SK-N-SH (cell line): ENCODE measurements around the gene TBL1X. TPM values are rescaled to one million over a fixed set of nuclear protein-coding genes. Genes with fewer than 3 reads are reported as not detected.
A peak's percentile ranks its signal among the peaks of the same experiment; 100 is the strongest.

ENCODE experiments used
- CTCF ChIA-PET: fragments of 300-600, 350-600 bp; formaldehyde crosslinking; extraction: SDS; loops from one replicate; lab custom pipeline; 2021; lab: Yijun Ruan, JAX
- POLR2A ChIA-PET: fragments of 350-600 bp; sonication (Branson Sonifier 250); formaldehyde crosslinking; extraction: SDS; loops from one replicate; lab custom pipeline; 2020; ENCODE audit warnings: antibody characterized with exemption, inconsistent platforms; lab: Yijun Ruan, JAX
- DNase-seq: peaks from one replicate; pipeline ENCODE4 v3.0.0; 2012
- H2AFZ ChIP-seq: fragments of 200-600 bp; sonication (generic); 2 replicates; pipeline ENCODE4 v1.8.1; 2016; ENCODE audit warnings: antibody characterized with exemption, mild to moderate bottlenecking, low read depth
- H3F3A ChIP-seq: fragments of 200-600 bp; sonication (generic); replicated peaks from 2 replicates; pipeline ENCODE3; 2016; ENCODE audit warnings: antibody characterized with exemption, mild to moderate bottlenecking; ENCODE audit not compliant: insufficient read depth
- H3K27ac ChIP-seq, 2 experiments: fragments of 200-500 bp in 1 of 2; fragments of 200-600 bp in 1 of 2; sonication (Bioruptor generic) in 1 of 2; sonication (generic), shearing (Covaris generic) in 1 of 2; 2 replicates each; pipeline versions ENCODE4 v1.5.1 to v1.6.1; 2014 to 2016; ENCODE audit warnings: low read depth in 2 of 2, inconsistent platforms in 1 of 2, low read length in 1 of 2, mild to moderate bottlenecking in 1 of 2, mixed read lengths in 1 of 2
- H3K27me3 ChIP-seq: fragments of 200-600 bp; sonication (generic), shearing (Covaris generic); 2 replicates; pipeline ENCODE4 v1.6.1; 2016; ENCODE audit warnings: mixed run types; ENCODE audit not compliant: insufficient read depth
- H3K36me3 ChIP-seq, 2 experiments: fragments of 200-500 bp in 1 of 2; fragments of 200-600 bp in 1 of 2; sonication (Bioruptor generic) in 1 of 2; sonication (generic) in 1 of 2; replicated peaks in 1 of 2; 2 replicates each; pipeline versions ENCODE3 to v1.5.1; 2014 to 2016; ENCODE audit warnings: low read length in 1 of 2, mild to moderate bottlenecking in 1 of 2; ENCODE audit not compliant: insufficient read depth in 2 of 2, control insufficient read depth in 1 of 2
- H3K4me1 ChIP-seq, 2 experiments: fragments of 200-500 bp in 1 of 2; fragments of 200-600 bp in 1 of 2; sonication (Bioruptor generic) in 1 of 2; sonication (generic), shearing (Covaris generic) in 1 of 2; 2 replicates each; pipeline versions ENCODE4 v1.5.1 to v1.6.1; 2014 to 2016; ENCODE audit warnings: low read depth in 1 of 2, low read length in 1 of 2, mixed run types in 1 of 2; ENCODE audit not compliant: insufficient read depth in 2 of 2, control insufficient read depth in 1 of 2
- H3K4me2 ChIP-seq: fragments of 200-600 bp; sonication (generic), shearing (Covaris generic); 2 replicates; pipeline ENCODE4 v1.6.1; 2017; ENCODE audit warnings: mixed run types
- H3K4me3 ChIP-seq, 2 experiments: fragments of 200-500 bp in 1 of 2; fragments of 200-600 bp in 1 of 2; sonication (Bioruptor generic) in 1 of 2; sonication (generic), shearing (Covaris generic) in 1 of 2; 2 replicates each; pipeline versions ENCODE4 v1.5.1 to v1.8.1; 2014 to 2016; ENCODE audit warnings: low read depth in 2 of 2, inconsistent platforms in 1 of 2, low read length in 1 of 2, mild to moderate bottlenecking in 1 of 2, mixed read lengths in 1 of 2, moderate library complexity in 1 of 2
- H3K79me2 ChIP-seq: fragments of 200-600 bp; sonication (generic); 2 replicates; pipeline ENCODE4 v1.8.1; 2017; ENCODE audit warnings: mild to moderate bottlenecking; ENCODE audit not compliant: insufficient read depth
- H3K9ac ChIP-seq: fragments of 200-600 bp; sonication (generic); 2 replicates; pipeline ENCODE4 v1.6.1; 2017; ENCODE audit warnings: mixed run types
- H3K9me2 ChIP-seq: fragments of 200-600 bp; sonication (generic); 2 replicates; pipeline ENCODE4 v1.6.1; 2017; ENCODE audit warnings: mixed run types
- H3K9me3 ChIP-seq: fragments of 200-600 bp; sonication (generic); 2 replicates; pipeline ENCODE4 v1.6.1; 2017; ENCODE audit warnings: mixed run types, mild to moderate bottlenecking, moderate library complexity
- H4K20me1 ChIP-seq: fragments of 200-600 bp; sonication (generic); 2 replicates; pipeline ENCODE4 v1.6.1; 2017; ENCODE audit warnings: mild to moderate bottlenecking, mixed run types; ENCODE audit not compliant: insufficient read depth
- EZH2phosphoT487 ChIP-seq: fragments of 200-600 bp; sonication (generic); IDR thresholded peaks from 2 replicates; pipeline ENCODE4 v1.6.1; 2017; ENCODE audit warnings: low read depth, mixed run types, mild to moderate bottlenecking, antibody characterized with exemption, moderate library complexity, borderline replicate concordance
- FOXJ3 ChIP-seq: sonication (generic); formaldehyde crosslinking; IDR thresholded peaks from 2 replicates; pipeline ENCODE4 v1.5.1; 2020; ENCODE audit warnings: mild to moderate bottlenecking, missing genetic modification reagents
- GATA2 ChIP-seq: sonication (generic); formaldehyde crosslinking; IDR thresholded peaks from 2 replicates; pipeline ENCODE4 v1.5.0; 2020; ENCODE audit warnings: mild to moderate bottlenecking, missing genetic modification reagents
- JUND ChIP-seq: IDR thresholded peaks from 2 replicates; pipeline ENCODE4 v1.4.0; 2012
- MXI1 ChIP-seq: IDR thresholded peaks from 2 replicates; pipeline ENCODE4 v1.6.1; 2012; ENCODE audit warnings: mild to moderate bottlenecking, low read depth, low read length, improper control_type of control experiment
- NFIC ChIP-seq: IDR thresholded peaks from 2 replicates; pipeline ENCODE4 v1.4.0; 2012; ENCODE audit warnings: borderline replicate concordance
- PBX3 ChIP-seq: IDR thresholded peaks from 2 replicates; pipeline ENCODE4; 2012
- RXRA ChIP-seq: IDR thresholded peaks from 2 replicates; pipeline ENCODE4 v1.4.0; 2012; ENCODE audit warnings: low read depth, mild to moderate bottlenecking, borderline replicate concordance
- SMC3 ChIP-seq: IDR thresholded peaks from 2 replicates; pipeline ENCODE4 v1.6.1; 2012; ENCODE audit warnings: low read depth, low read length, improper control_type of control experiment
- TAF1 ChIP-seq: IDR thresholded peaks from 2 replicates; pipeline ENCODE4 v1.6.1; 2012; ENCODE audit warnings: low read depth, mild to moderate bottlenecking, low read length, moderate library complexity, borderline replicate concordance
- TEAD4 ChIP-seq: IDR thresholded peaks from 2 replicates; pipeline ENCODE4 v1.4.0; 2012; ENCODE audit warnings: mild to moderate bottlenecking, borderline replicate concordance; ENCODE audit not compliant: insufficient read depth
- YY1 ChIP-seq: IDR thresholded peaks from 2 replicates; pipeline ENCODE4 v1.4.0; 2012; ENCODE audit warnings: low read depth, mild to moderate bottlenecking
- WGBS: methylation state at CpG from one replicate; pipeline ENCODE4 v1.1.6; 2017; ENCODE audit warnings: low lambda C conversion rate; 5-methylcytosine and 5-hydroxymethylcytosine counted together
- polyA plus RNA-seq, 3 experiments: library from polyadenylated mRNA; depleted of rRNA; stranded (reverse); fragments of >200 nt; gene quantifications; 2 replicates each; pipeline ENCODE4 v1.2.3, GENCODE V29; 2012

The TBL1X gene
- polyA plus RNA-seq, 1 of the 3 experiments (the other 2 are of a cell fraction) = 10.6 TPM

- H3K4me1 ChIP-seq = peaks cover 0 to 18% of the 10 kb centered on the region in 2 experiments; a peak in 2 of 4 replicates
- WGBS = 49% methylated on average over 6 of the region's 6 CpGs
Observed at GRCh38 chrX:9664224-9664623, 199.4 kb downstream of the TBL1X start.

GRCh38 chrX:9665113-9665512, 200.3 kb downstream of the TBL1X start:
- CTCF ChIA-PET = no interaction called here
- H3K36me3 ChIP-seq = no peaks in the 10 kb centered on the region
- DNase-seq = no peak
- H3K9me3 ChIP-seq = no peaks in the 10 kb centered on the region
- no peak overlapping the region for H2AFZ ChIP-seq
- POLR2A ChIA-PET = no interaction called here
- H3K79me2 ChIP-seq = no peaks in the 10 kb centered on the region
- H3K9ac ChIP-seq = no peak overlapping the region
- TF ChIP-seq YY1 = peak; percentile 40; the same call in 1 of the 2 replicates
- 0 out of 2 replicates have a peak, but pooled peaks have one; percentile 14 for TF ChIP-seq PBX3
- TF ChIP-seq GATA2 (CRISPR knock-in tag) = no peak
- H3K27ac ChIP-seq = peak overlapping the region in 1 of 2 experiments; percentile 45; a peak in 3 of 4 replicates
- peaks cover 0 to 18% of the 10 kb centered on the region in 2 experiments; a peak in 3 of 4 replicates for H3K4me1 ChIP-seq
- H3K9me2 ChIP-seq = no peaks in the 10 kb centered on the region
- no peak overlapping the region for H3K4me2 ChIP-seq
- 46% methylated on average over 4 of the region's 4 CpGs for WGBS
- H3K4me3 ChIP-seq = no peak overlapping the region
- H4K20me1 ChIP-seq = no peaks in the 10 kb centered on the region
- H3F3A ChIP-seq = peaks cover 7% of the 10 kb centered on the region
- H3K27me3 ChIP-seq = 0 out of 2 replicates have a peak, but pooled peaks cover 5% of the 10 kb centered on the region

More at GRCh38 chrX:9664224-9664623, 199.4 kb downstream of the TBL1X start:
- Histone ChIP-seq H3K9ac (no peak overlapping the region), H3K4me3 (no peak overlapping the region), H3K9me2 (no peaks in the 10 kb centered on the region), H3K27ac (peak overlapping the region in 1 of 2 experiments; percentile 45; a peak in 1 of 4 replicates), H3K79me2 (no peaks in the 10 kb centered on the region), H2AFZ (no peak overlapping the region), H3K4me2 (no peak overlapping the region), H3K9me3 (no peaks in the 10 kb centered on the region), H3K36me3 (no peaks in the 10 kb centered on the region), H3F3A (peaks cover 7% of the 10 kb centered on the region), H3K27me3 (no peaks in the 10 kb centered on the region), H4K20me1 (no peaks in the 10 kb centered on the region)
- no peak for DNase-seq
- TF ChIP-seq TAF1 = no peak
- TF ChIP-seq NFIC = no peak
- TF ChIP-seq MXI1 = no peak
- no peak for TF ChIP-seq YY1
- no peak for TF ChIP-seq EZH2phosphoT487
- no peak for TF ChIP-seq TEAD4
- TF ChIP-seq FOXJ3 (CRISPR knock-in tag) = no peak
- TF ChIP-seq JUND = no peak
- TF ChIP-seq RXRA = no peak
- TF ChIP-seq SMC3 = no peak
- CTCF ChIA-PET = no interaction called here
- POLR2A ChIA-PET = no interaction called here
